Keratinocyte (primary cell): ENCODE results near the gene CRYGS. TPM values are rescaled to one million over a fixed set of nuclear protein-coding genes. Genes with fewer than 3 reads are reported as not detected.

Experiments used
- DNase-seq: peaks from one replicate; pipeline ENCODE4 v3.0.0-alpha.2; 2011; ENCODE audit warnings: low read depth, missing footprints, low spot score
- FAIRE-seq: peaks from 2 replicates; lab custom pipeline; 2011; peaks lifted over from hg19 to GRCh38; lab: Jason Lieb, UNC
- H2AFZ ChIP-seq: 2 replicates; pipeline ENCODE4 v1.6.0; 2012; ENCODE audit warnings: low read length, control low read depth, inconsistent platforms; ENCODE audit not compliant: control insufficient read depth
- H3K27ac ChIP-seq: 2 replicates; pipeline ENCODE4 v1.5.1; 2011; ENCODE audit warnings: low read length; ENCODE audit not compliant: control insufficient read depth, insufficient read depth
- H3K27me3 ChIP-seq: 3 replicates; pipeline ENCODE4 v1.6.0; 2011; ENCODE audit warnings: low read length; ENCODE audit not compliant: control insufficient read depth, insufficient read depth; ENCODE audit errors: extremely low read depth
- H3K36me3 ChIP-seq, 2 experiments: 2 replicates in 1 of 2; 3 replicates in 1 of 2; pipeline ENCODE4 v1.5.1; 2011; ENCODE audit warnings: low read length in 2 of 2, mild to moderate bottlenecking in 1 of 2; ENCODE audit not compliant: control insufficient read depth in 2 of 2, insufficient read depth in 2 of 2; ENCODE audit errors: extremely low read depth in 1 of 2
- H3K4me1 ChIP-seq: 3 replicates; pipeline ENCODE4 v1.5.1; 2011; ENCODE audit warnings: low read length; ENCODE audit not compliant: control insufficient read depth, insufficient read depth; ENCODE audit errors: extremely low read depth
- H3K4me2 ChIP-seq: 3 replicates; pipeline ENCODE4 v1.6.0; 2011; ENCODE audit warnings: low read depth, low read length; ENCODE audit not compliant: control insufficient read depth, insufficient read depth; ENCODE audit errors: extremely low read depth
- H3K4me3 ChIP-seq, 3 experiments: fragments of 200-600 bp in 1 of 3; sonication (generic) in 1 of 3; 2 replicates in 2 of 3; 3 replicates in 1 of 3; pipeline ENCODE4 v1.5.1; 2011 to 2016; ENCODE audit warnings: low read length in 3 of 3, mild to moderate bottlenecking in 3 of 3, control low read depth in 2 of 3, inconsistent platforms in 1 of 3, low read depth in 1 of 3, mixed read lengths in 1 of 3, mixed run types in 1 of 3, moderate library complexity in 1 of 3; ENCODE audit not compliant: control insufficient read depth in 2 of 3, insufficient read depth in 2 of 3; ENCODE audit errors: extremely low read depth in 1 of 3
- H3K79me2 ChIP-seq: 2 replicates; pipeline ENCODE4 v1.6.0; 2012; ENCODE audit warnings: low read length; ENCODE audit not compliant: control insufficient read depth, insufficient read depth
- H3K9ac ChIP-seq: 3 replicates; pipeline ENCODE4 v1.6.0; 2011; ENCODE audit warnings: low read length; ENCODE audit not compliant: control insufficient read depth, insufficient read depth; ENCODE audit errors: extremely low read depth
- H3K9me1 ChIP-seq: 3 replicates; pipeline ENCODE4 v1.6.0; 2011; ENCODE audit warnings: low read length; ENCODE audit not compliant: control insufficient read depth, insufficient read depth; ENCODE audit errors: extremely low read depth
- H3K9me3 ChIP-seq: 2 replicates; pipeline ENCODE4 v1.5.1; 2012; ENCODE audit warnings: low read depth, low read length; ENCODE audit not compliant: control insufficient read depth
- H4K20me1 ChIP-seq: 3 replicates; pipeline ENCODE4 v1.6.0; 2011; ENCODE audit warnings: low read length; ENCODE audit not compliant: control insufficient read depth, insufficient read depth; ENCODE audit errors: extremely low read depth
- CTCF ChIP-seq, 3 experiments: IDR thresholded peaks in 1 of 3; conservative IDR thresholded peaks in 1 of 3; optimal IDR thresholded peaks in 1 of 3; 2 replicates in 2 of 3; 3 replicates in 1 of 3; pipeline versions ENCODE3 to v1.5.1; 2011; ENCODE audit warnings: low read length in 3 of 3, mild to moderate bottlenecking in 3 of 3, moderate library complexity in 2 of 3, control low read depth in 1 of 3, inconsistent platforms in 1 of 3; ENCODE audit not compliant: insufficient read depth in 2 of 3; ENCODE audit errors: extremely low read depth in 1 of 3
- EZH2 ChIP-seq: IDR thresholded peaks from one replicate; pipeline ENCODE4 v1.6.1; 2012; ENCODE audit warnings: inconsistent platforms, mild to moderate bottlenecking, low read length, moderate library complexity
- dilution Hi-C: fragments of 300-500 bp; cut with MboI; formaldehyde crosslinking; loops from one replicate; pipeline ENCODE4 v1.7.0; 2020; ENCODE audit warnings: low sequenced_read_pairs; ENCODE audit not compliant: extremely low pct_ligation_motif_present
- polyA plus RNA-seq, 5 experiments: library from polyadenylated mRNA; depleted of rRNA in 3 of 5; stranded (reverse) in 3 of 5; stranded (forward) in 1 of 5; unstranded in 1 of 5; fragments of >200 nt; gene quantifications; 1 replicate in 1 of 5; 2 replicates in 3 of 5; 3 replicates in 1 of 5; pipeline versions ENCODE4 v1.2.1 to v1.2.3, GENCODE V29; 2011 to 2012; ENCODE audit warnings: missing spikeins in 2 of 5, low read depth in 1 of 5, low replicate concordance in 1 of 5

Gene CRYGS
- polyA plus RNA-seq, 1 donor (not counting 4 experiments of a cell fraction or from before 2014, with no cell fraction given) = 3.4 TPM

GRCh38 chr3:186538779-186539178, 5.4 kb downstream of the CRYGS start:
- Histone ChIP-seq H3K9me3 (no peaks in the 10 kb centered on the region), H3K27ac (no peak overlapping the region), H3K36me3 (no peaks in the 10 kb centered on the region), H2AFZ (no peak overlapping the region), H3K79me2 (no peaks in the 10 kb centered on the region), H4K20me1 (no peaks in the 10 kb centered on the region), H3K4me1 (peaks cover 17% of the 10 kb centered on the region), H3K9me1 (no peaks in the 10 kb centered on the region), H3K4me2 (no peak overlapping the region), H3K9ac (no peak overlapping the region), H3K27me3 (no peaks in the 10 kb centered on the region), H3K4me3 (no peak overlapping the region)
- dilution Hi-C loops = no loop called here
- FAIRE-seq = no peak
- TF ChIP-seq CTCF (optimal IDR thresholded peaks at IDR 0.05 in 1 of 3, IDR thresholded peaks at IDR 0.05 in 1 of 3, conservative IDR thresholded peaks at IDR 0.05 in 1 of 3; ENCODE audit: extremely low read depth in 1 of 3, insufficient read depth in 2 of 3, low read length in 3 of 3) = no peak
- TF ChIP-seq EZH2 = no peak
- no peak for DNase-seq

- H3K27ac ChIP-seq = no peak overlapping the region
- H2AFZ ChIP-seq = no peak overlapping the region
- FAIRE-seq = no peak
These were observed 7.0 kb downstream of the CRYGS start for GRCh38 chr3:186536883-186537844.

More at GRCh38 chr3:186536883-186537844, 7.0 kb downstream of the CRYGS start:
- H3K4me1 ChIP-seq = peaks cover 17% of the 10 kb centered on the region
- dilution Hi-C loops = no loop called here
- no peak overlapping the region for H3K9ac ChIP-seq
- H3K27me3 ChIP-seq = no peaks in the 10 kb centered on the region
- H3K4me2 ChIP-seq = no peak overlapping the region
- H3K4me3 ChIP-seq = no peak overlapping the region
- TF ChIP-seq CTCF (optimal IDR thresholded peaks at IDR 0.05 in 1 of 3, IDR thresholded peaks at IDR 0.05 in 1 of 3, conservative IDR thresholded peaks at IDR 0.05 in 1 of 3; ENCODE audit: extremely low read depth in 1 of 3, insufficient read depth in 2 of 3, low read length in 3 of 3) = no peak
- TF ChIP-seq EZH2 = no peak
- H3K36me3 ChIP-seq = no peaks in the 10 kb centered on the region
- no peaks in the 10 kb centered on the region for H3K79me2 ChIP-seq
- H4K20me1 ChIP-seq = no peaks in the 10 kb centered on the region
- H3K9me1 ChIP-seq = no peaks in the 10 kb centered on the region
- DNase-seq = no peak
- H3K9me3 ChIP-seq = no peaks in the 10 kb centered on the region
